Osteoblast (primary cell): ENCODE results near the gene CHST2. TPM values are rescaled to one million over a fixed set of nuclear protein-coding genes. Genes with fewer than 3 reads are reported as not detected.

Experiments
- DNase-seq: peaks from one replicate; pipeline ENCODE4 v3.0.0; 2011; ENCODE audit warnings: low spot score, mixed read lengths; ENCODE audit not compliant: insufficient read length; ENCODE audit errors: missing footprints
- H2AFZ ChIP-seq: 2 replicates; pipeline ENCODE4 v1.6.0; 2011; ENCODE audit warnings: mild to moderate bottlenecking, low read length
- H3K27ac ChIP-seq: 2 replicates; pipeline ENCODE4 v1.5.1; 2011; ENCODE audit warnings: mild to moderate bottlenecking, low read depth, low read length, moderate library complexity
- H3K27me3 ChIP-seq: 2 replicates; pipeline ENCODE4 v1.6.0; 2012; ENCODE audit warnings: mild to moderate bottlenecking, control low read depth, inconsistent platforms, low read length, moderate library complexity; ENCODE audit not compliant: insufficient read depth
- H3K36me3 ChIP-seq: 2 replicates; pipeline ENCODE4 v1.5.1; 2011; ENCODE audit warnings: mild to moderate bottlenecking, low read length, control low read depth, moderate library complexity; ENCODE audit not compliant: insufficient read depth
- H3K4me1 ChIP-seq: 2 replicates; pipeline ENCODE4 v1.5.1; 2011; ENCODE audit warnings: mild to moderate bottlenecking, low read length, control low read depth, moderate library complexity; ENCODE audit not compliant: insufficient read depth
- H3K4me2 ChIP-seq: 2 replicates; pipeline ENCODE4 v1.6.0; 2011; ENCODE audit warnings: mild to moderate bottlenecking, low read length; ENCODE audit not compliant: insufficient read depth
- H3K4me3 ChIP-seq: fragments of 200-600 bp; sonication (generic); 3 replicates; pipeline ENCODE4 v1.5.1; 2012; ENCODE audit warnings: mild to moderate bottlenecking, low read length, inconsistent platforms; ENCODE audit not compliant: insufficient read depth
- H3K79me2 ChIP-seq: 2 replicates; pipeline ENCODE4 v1.6.0; 2012; ENCODE audit warnings: mild to moderate bottlenecking, low read length, control low read depth, inconsistent platforms; ENCODE audit not compliant: insufficient read depth
- H3K9me3 ChIP-seq: 2 replicates; pipeline ENCODE4 v1.5.1; 2011; ENCODE audit warnings: low read depth, low read length, control low read depth
- H4K20me1 ChIP-seq: 2 replicates; pipeline ENCODE4 v1.6.0; 2012; ENCODE audit warnings: mild to moderate bottlenecking, low read length, control low read depth; ENCODE audit not compliant: insufficient read depth
- total RNA-seq: library from RNA; depleted of rRNA; stranded (reverse); fragments of >200 nt; gene quantifications from 2 replicates; pipeline ENCODE4 v1.2.3, GENCODE V29; 2012
- TF ChIP-seq, protein P1 (sequence below): IDR thresholded peaks from 2 replicates; pipeline ENCODE4 v1.5.1; 2011; ENCODE audit warnings: mild to moderate bottlenecking, low read depth, low read length, moderate library complexity; ENCODE audit errors: extremely low read depth

Gene CHST2
- total RNA-seq, 1 donor, result 13.8 TPM

DNA sequence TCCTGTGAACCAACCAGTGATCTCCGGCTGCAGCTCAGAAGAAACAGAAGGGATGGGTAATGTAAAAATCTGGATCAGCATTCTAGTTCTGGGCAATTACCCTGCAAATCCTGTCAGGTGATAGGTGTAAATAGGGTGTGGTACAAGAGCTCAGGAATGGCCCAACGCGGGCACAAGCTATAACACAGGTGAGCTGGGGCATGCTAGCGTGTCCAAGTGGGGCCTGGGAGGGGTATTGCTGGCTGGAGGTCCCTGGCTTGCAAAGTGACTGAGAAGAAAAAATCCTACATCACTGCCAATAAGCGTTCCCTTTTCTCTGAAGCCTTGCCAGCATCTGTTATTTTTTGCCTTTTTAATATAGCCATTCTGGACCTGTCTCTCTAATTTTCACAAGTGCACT, 9.7 kb upstream of the CHST2 start:
- DNase-seq, result no peak
- Histone ChIP-seq H3K27me3 (no peaks in the 10 kb centered on the region), H3K36me3 (no peaks in the 10 kb centered on the region), H3K27ac (no peak overlapping the region), H4K20me1 (no peaks in the 10 kb centered on the region), H3K4me2 (no peak overlapping the region), H3K9me3 (no peaks in the 10 kb centered on the region), H3K4me1 (no peaks in the 10 kb centered on the region), H2AFZ (no peak overlapping the region), H3K79me2 (no peaks in the 10 kb centered on the region), H3K4me3 (no peak overlapping the region)
- TF ChIP-seq, protein P1, sequence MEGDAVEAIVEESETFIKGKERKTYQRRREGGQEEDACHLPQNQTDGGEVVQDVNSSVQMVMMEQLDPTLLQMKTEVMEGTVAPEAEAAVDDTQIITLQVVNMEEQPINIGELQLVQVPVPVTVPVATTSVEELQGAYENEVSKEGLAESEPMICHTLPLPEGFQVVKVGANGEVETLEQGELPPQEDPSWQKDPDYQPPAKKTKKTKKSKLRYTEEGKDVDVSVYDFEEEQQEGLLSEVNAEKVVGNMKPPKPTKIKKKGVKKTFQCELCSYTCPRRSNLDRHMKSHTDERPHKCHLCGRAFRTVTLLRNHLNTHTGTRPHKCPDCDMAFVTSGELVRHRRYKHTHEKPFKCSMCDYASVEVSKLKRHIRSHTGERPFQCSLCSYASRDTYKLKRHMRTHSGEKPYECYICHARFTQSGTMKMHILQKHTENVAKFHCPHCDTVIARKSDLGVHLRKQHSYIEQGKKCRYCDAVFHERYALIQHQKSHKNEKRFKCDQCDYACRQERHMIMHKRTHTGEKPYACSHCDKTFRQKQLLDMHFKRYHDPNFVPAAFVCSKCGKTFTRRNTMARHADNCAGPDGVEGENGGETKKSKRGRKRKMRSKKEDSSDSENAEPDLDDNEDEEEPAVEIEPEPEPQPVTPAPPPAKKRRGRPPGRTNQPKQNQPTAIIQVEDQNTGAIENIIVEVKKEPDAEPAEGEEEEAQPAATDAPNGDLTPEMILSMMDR, result no peak

DNA sequence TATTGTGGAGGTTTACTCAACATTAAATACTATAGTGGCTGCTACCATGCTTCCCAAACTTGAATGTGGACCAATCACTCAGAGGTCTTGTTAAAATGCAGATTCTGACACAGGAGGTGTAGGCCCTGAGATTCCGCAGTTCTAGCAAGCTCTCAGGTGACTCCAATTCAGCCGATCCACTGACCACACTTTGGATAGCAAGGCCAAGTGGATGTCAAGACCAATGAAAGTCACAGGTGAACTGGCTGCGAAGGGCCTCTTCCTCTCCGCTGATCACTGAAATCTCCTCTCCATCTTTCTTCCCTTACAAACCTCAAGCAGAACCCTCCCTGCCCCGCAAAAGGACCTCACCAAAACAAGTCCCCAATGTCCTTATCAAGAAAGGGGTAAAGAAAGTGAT, 9.2 kb upstream of the CHST2 start:
- Histone ChIP-seq H2AFZ (no peak overlapping the region), H3K9me3 (no peaks in the 10 kb centered on the region), H3K36me3 (no peaks in the 10 kb centered on the region), H3K4me1 (no peaks in the 10 kb centered on the region), H3K4me2 (no peak overlapping the region), H3K79me2 (no peaks in the 10 kb centered on the region), H3K4me3 (no peak overlapping the region), H3K27ac (no peak overlapping the region), H3K27me3 (no peaks in the 10 kb centered on the region), H4K20me1 (no peaks in the 10 kb centered on the region)
- TF ChIP-seq, protein P1, result no peak
- no peak for DNase-seq

DNA sequence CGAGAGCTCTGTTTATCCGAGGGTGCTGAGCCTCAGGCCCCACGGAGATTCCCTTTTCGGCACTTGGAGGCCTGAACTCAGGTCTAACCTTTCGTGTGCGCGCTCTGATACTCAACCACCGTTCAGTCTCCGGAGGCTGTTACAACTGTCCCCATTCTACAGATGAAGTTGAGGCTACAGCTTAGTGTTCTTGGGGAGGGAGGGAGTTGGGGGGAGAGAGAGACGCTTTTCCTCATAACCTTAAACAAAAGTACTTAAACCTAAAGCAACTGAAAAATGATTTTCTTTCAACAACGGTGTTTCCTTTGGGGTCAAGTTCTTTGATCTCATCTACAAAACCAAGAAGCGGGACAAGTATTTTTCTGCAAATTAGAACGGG, 952 bp upstream of the CHST2 start:
- peak overlapping the region; percentile 82 for H3K4me2 ChIP-seq
- no peaks in the 10 kb centered on the region for H4K20me1 ChIP-seq
- no peak overlapping the region for H3K27ac ChIP-seq
- DNase-seq, result peak; percentile 77
- TF ChIP-seq, protein P1, result no peak
- H3K79me2 ChIP-seq, result peaks cover 2% of the 10 kb centered on the region
- H3K4me3 ChIP-seq, result peak overlapping the region; percentile 91
- H3K4me1 ChIP-seq, result no peaks in the 10 kb centered on the region
- peaks cover 4% of the 10 kb centered on the region for H3K27me3 ChIP-seq
- H3K9me3 ChIP-seq, result no peaks in the 10 kb centered on the region
- H2AFZ ChIP-seq, result peak overlapping the region; percentile 90
- H3K36me3 ChIP-seq, result no peaks in the 10 kb centered on the region

DNA sequence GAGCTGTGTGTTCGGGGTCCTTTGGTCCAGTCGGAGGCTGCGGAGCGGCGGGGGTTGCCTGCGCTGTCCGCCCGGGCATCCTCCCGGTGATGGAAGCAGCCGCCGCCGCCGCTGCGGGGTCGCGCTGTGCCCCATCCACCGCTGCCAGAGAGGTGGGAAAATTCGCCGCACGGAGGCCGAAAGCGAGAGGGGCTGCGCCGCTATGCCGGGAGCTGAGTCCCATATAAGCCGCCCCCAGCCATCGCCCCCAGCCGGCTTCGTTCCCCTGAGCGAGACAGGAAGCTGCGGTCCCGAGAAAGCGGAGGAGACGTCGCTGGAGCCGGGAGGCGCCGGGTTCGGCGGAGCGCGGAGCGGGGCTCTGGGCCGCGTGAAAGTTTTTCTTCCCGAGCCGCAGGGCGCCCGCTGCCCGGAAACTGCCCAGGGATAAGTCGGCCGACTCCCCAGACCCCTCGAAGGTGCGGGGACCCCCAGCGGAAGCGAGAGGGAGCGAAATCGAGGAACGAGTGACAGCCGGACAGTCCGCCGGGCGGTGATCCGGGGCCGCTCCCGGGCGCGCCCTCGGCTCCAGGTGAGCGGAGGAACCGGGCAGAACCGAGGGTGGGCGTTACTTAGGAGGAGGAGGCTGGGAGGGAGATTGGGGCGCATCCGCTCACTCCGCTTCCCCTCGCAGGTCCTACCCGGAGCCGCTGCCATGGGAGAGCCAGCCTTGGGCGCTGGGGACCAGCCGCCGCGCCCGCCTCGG, 574 bp downstream of the CHST2 start:
- peak overlapping the region; percentile 76 for H2AFZ ChIP-seq
- H3K4me3 ChIP-seq, result peak overlapping the region; percentile 91
- H4K20me1 ChIP-seq, result no peaks in the 10 kb centered on the region
- TF ChIP-seq, protein P1, result no peak
- no peaks in the 10 kb centered on the region for H3K4me1 ChIP-seq
- H3K79me2 ChIP-seq, result peaks cover 2% of the 10 kb centered on the region
- peak; percentile 87 for DNase-seq
- H3K27me3 ChIP-seq, result peaks cover 4% of the 10 kb centered on the region
- no peaks in the 10 kb centered on the region for H3K36me3 ChIP-seq
- H3K27ac ChIP-seq, result no peak overlapping the region
- peak overlapping the region; percentile 84 for H3K4me2 ChIP-seq
- H3K9me3 ChIP-seq, result no peaks in the 10 kb centered on the region
